Subcutaneous abdominal adipose tissue (tissue), 5 donors: ENCODE data around the gene LINGO3.
"Not testable (repeated sequence)": the region's sequence is repeated elsewhere in the genome, so short reads cannot be mapped to it uniquely, and the experiment has no call there.

ENCODE experiments used
- H3K27ac ChIP-seq: one replicate; pipeline ENCODE4 v1.7.0; 2013; ENCODE audit warnings: low read depth, mild to moderate bottlenecking, inconsistent platforms, low read length, moderate library complexity
- H3K27me3 ChIP-seq, 5 donors: one replicate each; pipeline ENCODE4 v1.7.0; 2013; ENCODE audit warnings: low read length in 5 of 5, inconsistent platforms in 1 of 5; ENCODE audit not compliant: control insufficient read depth in 5 of 5, insufficient read depth in 4 of 5
- H3K36me3 ChIP-seq, 5 donors: one replicate each; pipeline ENCODE4 v1.7.0; 2013; ENCODE audit warnings: low read length in 5 of 5; ENCODE audit not compliant: control insufficient read depth in 5 of 5, insufficient read depth in 5 of 5
- H3K4me1 ChIP-seq, 5 donors: one replicate each; pipeline ENCODE4 v1.7.0; 2013; ENCODE audit warnings: low read length in 5 of 5, mild to moderate bottlenecking in 3 of 5, moderate library complexity in 1 of 5; ENCODE audit not compliant: control insufficient read depth in 5 of 5, insufficient read depth in 5 of 5
- H3K4me3 ChIP-seq, 5 donors: one replicate each; pipeline ENCODE4 v1.7.0; 2013; ENCODE audit warnings: low read length in 5 of 5, low read depth in 1 of 5
- H3K9ac ChIP-seq, 5 donors: one replicate each; pipeline ENCODE4 v1.7.0; 2013; ENCODE audit warnings: low read length in 5 of 5, mild to moderate bottlenecking in 4 of 5, moderate library complexity in 3 of 5
- H3K9me3 ChIP-seq, 5 donors: one replicate each; pipeline ENCODE4 v1.7.0; 2013; ENCODE audit warnings: low read length in 5 of 5; ENCODE audit not compliant: control insufficient read depth in 5 of 5
- donor health status: healthy.
- donor health status: healthy.
- donor health status: healthy.
- donor health status: healthy.
- donor health status: healthy.

LINGO3 gene

GRCh38 chr19:2350656-2351055, 42.7 kb upstream of the LINGO3 start:
- Histone ChIP-seq H3K9ac (no peak overlapping the region), H3K4me1 (no peaks in the 10 kb centered on the region), H3K27me3 (no peaks in the 10 kb centered on the region), H3K4me3 (no peak overlapping the region), H3K36me3 (peaks cover 5 to 63% (median 47%) of the 10 kb centered on the region in 5 donors), H3K27ac (no peak overlapping the region), H3K9me3 (no peaks in the 10 kb centered on the region)

GRCh38 chr19:2349818-2350217, 41.9 kb upstream of the LINGO3 start:
- H3K27ac ChIP-seq, H3K9ac ChIP-seq, H3K4me3 ChIP-seq, H3K9me3 ChIP-seq, H3K4me1 ChIP-seq, H3K27me3 ChIP-seq: not testable (repeated sequence)
- peaks cover 5 to 68% (median 49%) of the 10 kb centered on the region in 5 donors for H3K36me3 ChIP-seq

- Histone ChIP-seq H3K9ac (no peak overlapping the region), H3K4me3 (no peak overlapping the region), H3K27me3 (no peaks in the 10 kb centered on the region), H3K4me1 (no peaks in the 10 kb centered on the region), H3K27ac (no peak overlapping the region), H3K9me3 (no peaks in the 10 kb centered on the region), H3K36me3 (peaks cover 5 to 66% (median 34%) of the 10 kb centered on the region in 5 donors)
Observed at GRCh38 chr19:2345794-2346663, 38.1 kb upstream of the LINGO3 start.

DNA sequence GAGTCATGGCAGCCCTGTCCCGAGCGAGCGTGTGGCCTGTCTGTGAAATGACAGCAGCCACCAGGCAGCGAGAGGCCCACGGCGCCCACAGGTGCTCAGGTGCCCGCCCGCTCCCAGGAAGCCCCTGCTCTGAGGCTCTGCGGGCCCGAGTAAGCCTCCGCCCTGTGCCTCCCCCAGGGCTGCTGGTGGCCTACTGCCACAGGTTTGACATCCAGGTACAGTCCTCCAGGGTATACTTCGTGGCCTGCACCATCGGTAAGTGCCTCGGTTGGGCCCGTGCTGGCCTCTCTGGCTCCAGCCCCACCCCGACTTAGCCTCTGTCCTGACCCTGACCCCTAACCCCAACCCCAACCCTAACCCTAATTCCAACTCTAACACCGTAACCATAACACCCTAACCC, 37.1 kb upstream of the LINGO3 start:
- Histone ChIP-seq H3K4me3 (no peak overlapping the region), H3K27ac (no peak overlapping the region), H3K9me3 (no peaks in the 10 kb centered on the region), H3K9ac (no peak overlapping the region), H3K27me3 (no peaks in the 10 kb centered on the region), H3K36me3 (peaks cover 5 to 65% (median 28%) of the 10 kb centered on the region in 5 donors), H3K4me1 (no peaks in the 10 kb centered on the region)

- peaks cover 0 to 65% (median 29%) of the 10 kb centered on the region in 5 donors for H3K36me3 ChIP-seq
- no peak overlapping the region for H3K9ac ChIP-seq
- no peaks in the 10 kb centered on the region for H3K27me3 ChIP-seq
- no peak overlapping the region for H3K27ac ChIP-seq
- H3K9me3 ChIP-seq = no peaks in the 10 kb centered on the region
- H3K4me1 ChIP-seq = no peaks in the 10 kb centered on the region
- H3K4me3 ChIP-seq = no peak overlapping the region
Observed at GRCh38 chr19:2344381-2344870, 36.5 kb upstream of the LINGO3 start.

DNA sequence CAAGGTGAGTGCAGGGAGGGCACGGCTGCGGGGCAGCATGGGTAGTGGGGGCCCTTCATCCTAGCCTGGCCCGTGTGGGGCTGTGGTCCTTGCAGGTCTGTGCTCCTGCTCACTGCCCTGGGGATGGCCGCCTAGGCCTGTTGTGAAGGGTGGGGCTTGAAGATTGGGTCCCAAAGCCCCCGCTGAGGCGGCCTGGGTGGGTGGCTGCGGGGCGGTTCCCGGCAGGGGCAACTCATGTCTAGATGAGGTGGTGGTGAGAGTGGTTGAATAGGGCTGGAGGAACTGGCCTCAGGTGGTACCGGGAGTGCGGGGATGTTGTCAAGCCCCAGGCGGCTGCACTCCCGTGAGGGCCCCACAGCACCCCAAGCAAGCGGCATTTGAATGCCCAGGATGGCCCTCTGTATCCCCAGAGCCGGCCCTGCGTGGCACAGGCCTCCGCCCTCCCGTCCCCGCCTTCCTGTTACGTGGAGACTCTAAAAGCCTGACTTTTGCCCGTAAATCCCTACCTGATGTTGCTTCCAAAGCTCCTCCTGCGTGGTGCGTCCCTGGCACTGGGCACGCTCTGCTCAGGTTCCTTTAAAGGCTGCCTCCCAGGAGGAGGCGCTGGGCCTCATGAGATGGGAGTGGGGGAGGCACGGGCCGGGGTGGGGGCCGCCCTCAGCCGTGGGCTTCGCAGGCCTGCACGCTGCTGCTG, 35.5 kb upstream of the LINGO3 start:
- Histone ChIP-seq H3K9ac (no peak overlapping the region), H3K4me3 (no peak overlapping the region), H3K9me3 (no peaks in the 10 kb centered on the region), H3K36me3 (peaks cover 0 to 64% (median 30%) of the 10 kb centered on the region in 5 donors), H3K4me1 (no peaks in the 10 kb centered on the region), H3K27me3 (no peaks in the 10 kb centered on the region), H3K27ac (no peak overlapping the region)

DNA sequence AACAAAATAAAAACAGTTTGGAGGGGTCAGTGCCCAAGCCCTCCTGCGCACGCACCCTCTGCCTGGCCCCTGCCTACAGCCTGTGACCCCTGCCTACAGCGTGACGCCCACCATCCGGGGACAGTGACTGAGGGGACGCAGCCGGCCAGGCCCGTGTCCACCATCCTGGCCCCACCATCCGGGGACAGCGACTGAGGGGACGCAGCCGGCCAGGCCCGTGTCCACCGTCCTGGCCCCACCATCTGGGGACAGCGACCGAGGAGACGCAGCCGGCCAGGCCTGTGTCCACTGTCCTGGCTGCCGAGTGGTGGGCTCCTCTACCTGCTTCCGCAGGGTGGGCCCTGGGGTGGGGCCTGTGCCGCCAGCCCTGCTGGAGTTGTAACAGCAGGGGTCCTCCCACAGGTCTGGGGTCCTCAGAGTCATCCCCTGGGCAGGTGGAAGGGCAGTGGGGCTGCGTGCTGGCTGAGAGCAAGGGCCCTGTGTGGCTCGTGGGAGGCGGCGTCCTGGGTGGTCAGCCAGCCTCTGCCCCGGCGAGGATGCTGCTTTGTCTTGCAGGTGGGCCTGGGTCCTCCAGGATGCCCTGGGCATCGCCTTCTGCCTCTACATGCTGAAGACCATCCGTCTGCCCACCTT, 34.8 kb upstream of the LINGO3 start:
- no peak overlapping the region for H3K4me3 ChIP-seq
- peaks cover 0 to 63% (median 28%) of the 10 kb centered on the region in 5 donors for H3K36me3 ChIP-seq
- no peak overlapping the region for H3K9ac ChIP-seq
- H3K27me3 ChIP-seq = no peaks in the 10 kb centered on the region
- no peak overlapping the region for H3K27ac ChIP-seq
- H3K9me3 ChIP-seq = no peaks in the 10 kb centered on the region
- H3K4me1 ChIP-seq = no peaks in the 10 kb centered on the region

- no peak overlapping the region for H3K9ac ChIP-seq
- no peaks in the 10 kb centered on the region for H3K9me3 ChIP-seq
- H3K27ac ChIP-seq = no peak overlapping the region
- H3K36me3 ChIP-seq = peaks cover 0 to 71% (median 32%) of the 10 kb centered on the region in 5 donors
- H3K4me1 ChIP-seq = no peaks in the 10 kb centered on the region
- H3K27me3 ChIP-seq = no peaks in the 10 kb centered on the region
- H3K4me3 ChIP-seq = no peak overlapping the region
Observed at GRCh38 chr19:2341982-2342381, 34.0 kb upstream of the LINGO3 start.

- peaks cover 0 to 65% (median 32%) of the 10 kb centered on the region in 5 donors for H3K36me3 ChIP-seq
- no peak overlapping the region for H3K27ac ChIP-seq
- no peak overlapping the region for H3K9ac ChIP-seq
Observed at GRCh38 chr19:2341244-2341751, 33.3 kb upstream of the LINGO3 start.

More at GRCh38 chr19:2341244-2341751, 33.3 kb upstream of the LINGO3 start:
- Histone ChIP-seq H3K4me3 (no peak overlapping the region), H3K4me1 (no peaks in the 10 kb centered on the region), H3K9me3 (no peaks in the 10 kb centered on the region), H3K27me3 (no peaks in the 10 kb centered on the region)
